ENCODE data around the gene CDAN1.
A peak's percentile ranks its signal among the peaks of the same experiment; 100 is the strongest.

The CDAN1 gene

GRCh38 chr15:42679285-42680141 is 57.4 kb downstream of the CDAN1 start:
- Mint-ChIP-seq H3K27me3 (no peaks in the 10 kb centered on the region), H3K4me1 (peaks cover 9% of the 10 kb centered on the region), H3K27ac (peak overlapping the region; percentile 59), H3K36me3 (peaks cover 63% of the 10 kb centered on the region), H3K9me3 (no peaks in the 10 kb centered on the region), H3K4me3 (no peak overlapping the region)
- no peak for ATAC-seq

GRCh38 chr15:42675021-42675420 is 61.9 kb downstream of the CDAN1 start:
- H3K4me3 Mint-ChIP-seq: no peak overlapping the region
- H3K4me1 Mint-ChIP-seq: peaks cover 14% of the 10 kb centered on the region
- H3K9me3 Mint-ChIP-seq: no peaks in the 10 kb centered on the region
- ATAC-seq: no peak
- peak overlapping the region; percentile 57 for H3K27ac Mint-ChIP-seq
- H3K36me3 Mint-ChIP-seq: peaks cover 29% of the 10 kb centered on the region
- no peaks in the 10 kb centered on the region for H3K27me3 Mint-ChIP-seq

GRCh38 chr15:42674472-42674871 is 62.5 kb downstream of the CDAN1 start:
- Mint-ChIP-seq H3K27ac (peak overlapping the region; percentile 57), H3K36me3 (peaks cover 25% of the 10 kb centered on the region), H3K27me3 (no peaks in the 10 kb centered on the region), H3K4me1 (peaks cover 10% of the 10 kb centered on the region), H3K9me3 (no peaks in the 10 kb centered on the region), H3K4me3 (no peak overlapping the region)
- ATAC-seq: peak; percentile 80

Measured in stimulated activated memory B cell treated with anti-CD40 and anti-IgM and Interleukin-4, amounts not matched to agents 10 μg/mL and 1 μg/mL and 100 μg/mL, for 72 hours (primary cell).